Liver (tissue), 3 donors: Measurements from ENCODE around the gene FMN2.

ENCODE experiments used
- HNF4A ChIP-seq, 2 donors: conservative IDR thresholded peaks; 2 replicates each; pipeline ENCODE4 v1.6.1; 2016; ENCODE audit warnings: antibody characterized with exemption in 2 of 2, mild to moderate bottlenecking in 2 of 2
- JUND ChIP-seq, 2 donors: IDR thresholded peaks; 2 replicates each; pipeline ENCODE4 v1.6.1; 2016; ENCODE audit warnings: antibody characterized with exemption in 2 of 2
- RAD21 ChIP-seq, 2 donors: IDR thresholded peaks; 2 replicates each; pipeline ENCODE4 v1.6.1; 2016; ENCODE audit warnings: antibody characterized with exemption in 2 of 2, mild to moderate bottlenecking in 2 of 2
- TAF1 ChIP-seq: conservative IDR thresholded peaks from 2 replicates; pipeline ENCODE4 v1.6.1; 2016; ENCODE audit warnings: antibody characterized with exemption, mild to moderate bottlenecking
- TF ChIP-seq, protein P1 (sequence below): IDR thresholded peaks from 2 replicates; pipeline ENCODE4 v1.6.1; 2016; ENCODE audit warnings: antibody characterized with exemption, mild to moderate bottlenecking
- TF ChIP-seq, protein P2 (sequence below): fragments of 150-350 bp; IDR thresholded peaks from 2 replicates; pipeline ENCODE4 v1.5.1; 2017; ENCODE audit warnings: improper control_type of control experiment, low read depth, low read length; ENCODE audit not compliant: missing input control
- donor health status: healthy.
- donor health status: healthy.

- TF ChIP-seq, protein P1, sequence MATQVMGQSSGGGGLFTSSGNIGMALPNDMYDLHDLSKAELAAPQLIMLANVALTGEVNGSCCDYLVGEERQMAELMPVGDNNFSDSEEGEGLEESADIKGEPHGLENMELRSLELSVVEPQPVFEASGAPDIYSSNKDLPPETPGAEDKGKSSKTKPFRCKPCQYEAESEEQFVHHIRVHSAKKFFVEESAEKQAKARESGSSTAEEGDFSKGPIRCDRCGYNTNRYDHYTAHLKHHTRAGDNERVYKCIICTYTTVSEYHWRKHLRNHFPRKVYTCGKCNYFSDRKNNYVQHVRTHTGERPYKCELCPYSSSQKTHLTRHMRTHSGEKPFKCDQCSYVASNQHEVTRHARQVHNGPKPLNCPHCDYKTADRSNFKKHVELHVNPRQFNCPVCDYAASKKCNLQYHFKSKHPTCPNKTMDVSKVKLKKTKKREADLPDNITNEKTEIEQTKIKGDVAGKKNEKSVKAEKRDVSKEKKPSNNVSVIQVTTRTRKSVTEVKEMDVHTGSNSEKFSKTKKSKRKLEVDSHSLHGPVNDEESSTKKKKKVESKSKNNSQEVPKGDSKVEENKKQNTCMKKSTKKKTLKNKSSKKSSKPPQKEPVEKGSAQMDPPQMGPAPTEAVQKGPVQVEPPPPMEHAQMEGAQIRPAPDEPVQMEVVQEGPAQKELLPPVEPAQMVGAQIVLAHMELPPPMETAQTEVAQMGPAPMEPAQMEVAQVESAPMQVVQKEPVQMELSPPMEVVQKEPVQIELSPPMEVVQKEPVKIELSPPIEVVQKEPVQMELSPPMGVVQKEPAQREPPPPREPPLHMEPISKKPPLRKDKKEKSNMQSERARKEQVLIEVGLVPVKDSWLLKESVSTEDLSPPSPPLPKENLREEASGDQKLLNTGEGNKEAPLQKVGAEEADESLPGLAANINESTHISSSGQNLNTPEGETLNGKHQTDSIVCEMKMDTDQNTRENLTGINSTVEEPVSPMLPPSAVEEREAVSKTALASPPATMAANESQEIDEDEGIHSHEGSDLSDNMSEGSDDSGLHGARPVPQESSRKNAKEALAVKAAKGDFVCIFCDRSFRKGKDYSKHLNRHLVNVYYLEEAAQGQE: no peak
- TF ChIP-seq HNF4A (conservative IDR thresholded peaks at IDR 0.05) (no peak), RAD21 (IDR thresholded peaks at IDR 0.05) (no peak), JUND (IDR thresholded peaks at IDR 0.05) (no peak), TAF1 (no peak)
- TF ChIP-seq, protein P2, sequence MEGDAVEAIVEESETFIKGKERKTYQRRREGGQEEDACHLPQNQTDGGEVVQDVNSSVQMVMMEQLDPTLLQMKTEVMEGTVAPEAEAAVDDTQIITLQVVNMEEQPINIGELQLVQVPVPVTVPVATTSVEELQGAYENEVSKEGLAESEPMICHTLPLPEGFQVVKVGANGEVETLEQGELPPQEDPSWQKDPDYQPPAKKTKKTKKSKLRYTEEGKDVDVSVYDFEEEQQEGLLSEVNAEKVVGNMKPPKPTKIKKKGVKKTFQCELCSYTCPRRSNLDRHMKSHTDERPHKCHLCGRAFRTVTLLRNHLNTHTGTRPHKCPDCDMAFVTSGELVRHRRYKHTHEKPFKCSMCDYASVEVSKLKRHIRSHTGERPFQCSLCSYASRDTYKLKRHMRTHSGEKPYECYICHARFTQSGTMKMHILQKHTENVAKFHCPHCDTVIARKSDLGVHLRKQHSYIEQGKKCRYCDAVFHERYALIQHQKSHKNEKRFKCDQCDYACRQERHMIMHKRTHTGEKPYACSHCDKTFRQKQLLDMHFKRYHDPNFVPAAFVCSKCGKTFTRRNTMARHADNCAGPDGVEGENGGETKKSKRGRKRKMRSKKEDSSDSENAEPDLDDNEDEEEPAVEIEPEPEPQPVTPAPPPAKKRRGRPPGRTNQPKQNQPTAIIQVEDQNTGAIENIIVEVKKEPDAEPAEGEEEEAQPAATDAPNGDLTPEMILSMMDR: no peak
Observed at GRCh38 chr1:240405751-240406150, 314.1 kb downstream of the FMN2 start.
